Measurements from ENCODE around the gene TGFBR3.

The TGFBR3 gene

GRCh38 chr1:91704746-91705145 is 181.2 kb downstream of the TGFBR3 start:
- no peak for DNase-seq

GRCh38 chr1:91703095-91703494 is 182.9 kb downstream of the TGFBR3 start:
- no peak for DNase-seq

GRCh38 chr1:91701472-91701869 is 184.5 kb downstream of the TGFBR3 start:
- DNase-seq: no peak

GRCh38 chr1:91700771-91701471 is 185.0 kb downstream of the TGFBR3 start:
- no peak for DNase-seq

GRCh38 chr1:91700332-91700731 is 185.6 kb downstream of the TGFBR3 start:
- DNase-seq: no peak

GRCh38 chr1:91699339-91699974 is 186.5 kb downstream of the TGFBR3 start:
- DNase-seq: no peak

GRCh38 chr1:91697861-91698260 is 188.1 kb downstream of the TGFBR3 start:
- DNase-seq: no peak

- no peak for DNase-seq
These were observed 188.5 kb downstream of the TGFBR3 start for GRCh38 chr1:91697416-91697815.

GRCh38 chr1:91696321-91696720 is 189.6 kb downstream of the TGFBR3 start:
- no peak for DNase-seq

- DNase-seq: no peak
These were observed 192.4 kb downstream of the TGFBR3 start for GRCh38 chr1:91693557-91693956.

GRCh38 chr1:91691525-91691924 is 194.4 kb downstream of the TGFBR3 start:
- no peak for DNase-seq

- no peak for DNase-seq
These were observed 196.1 kb downstream of the TGFBR3 start for GRCh38 chr1:91689641-91690481.

GRCh38 chr1:91687452-91687851 is 198.5 kb downstream of the TGFBR3 start:
- DNase-seq: no peak

- no peak for DNase-seq
These were observed 200.0 kb downstream of the TGFBR3 start for GRCh38 chr1:91685994-91686393.

GRCh38 chr1:91684481-91685196 is 201.3 kb downstream of the TGFBR3 start:
- DNase-seq: no peak

GRCh38 chr1:91683598-91683951 is 202.4 kb downstream of the TGFBR3 start:
- DNase-seq: no peak

GRCh38 chr1:91682882-91683597 is 202.9 kb downstream of the TGFBR3 start:
- DNase-seq: no peak

GRCh38 chr1:91680556-91681155 is 205.3 kb downstream of the TGFBR3 start:
- DNase-seq: no peak

GRCh38 chr1:91679446-91679845 is 206.5 kb downstream of the TGFBR3 start:
- no peak for DNase-seq

- no peak for DNase-seq
These were observed 209.9 kb downstream of the TGFBR3 start for GRCh38 chr1:91676030-91676429.

- no peak for DNase-seq
These were observed 211.8 kb downstream of the TGFBR3 start for GRCh38 chr1:91674107-91674506.

GRCh38 chr1:91673613-91674012 is 212.3 kb downstream of the TGFBR3 start:
- no peak for DNase-seq
